ENCODE measurements around the gene MPV17.

The MPV17 gene

GRCh38 chr2:27263287-27264252 is 59.3 kb downstream of the MPV17 start:
- no peak for DNase-seq

GRCh38 chr2:27262379-27263286 is 60.3 kb downstream of the MPV17 start, which contains the start of gene SLC30A3:
SLC30A3 (minus strand) TSS chr2:27263047; CDS start chr2:27262906, 141 bp downstream.
- DNase-seq = peak; percentile 74

- DNase-seq = no peak
These were observed 61.0 kb downstream of the MPV17 start for GRCh38 chr2:27261926-27262298.

- no peak for DNase-seq
These were observed 61.5 kb downstream of the MPV17 start for GRCh38 chr2:27261241-27261925.

Measured in activated CD8-positive, alpha-beta memory T cell treated with anti-CD3 and anti-CD28 coated beads, Interleukin-2, amount 50 U/mL, for 4 hours (primary cell).